RCC 7860 (cell line): ENCODE results near the gene JOSD1.
"Not testable (repeated sequence)": the region's sequence is repeated elsewhere in the genome, so short reads cannot be mapped to it uniquely, and the experiment has no call there.

Experiments
- DNase-seq: peaks from one replicate; pipeline ENCODE4 v3.0.0-alpha.2; 2015; ENCODE audit warnings: low spot score
- FAIRE-seq: peaks from 2 replicates; lab custom pipeline; 2012; peaks lifted over from hg19 to GRCh38; lab: Jason Lieb, UNC

JOSD1 gene

GRCh38 chr22:38696606-38697424 is 3.9 kb downstream of the JOSD1 start:
- peak; percentile 70 for DNase-seq

GRCh38 chr22:38694940-38695339 is 5.8 kb downstream of the JOSD1 start:
- no peak for FAIRE-seq
- no peak for DNase-seq

More at GRCh38 chr22:38696606-38697424, 3.9 kb downstream of the JOSD1 start:
- peak; percentile 80 for FAIRE-seq

- no peak for DNase-seq
These were observed 6.7 kb downstream of the JOSD1 start for GRCh38 chr22:38694049-38694448.

GRCh38 chr22:38689651-38690050 is 11.1 kb downstream of the JOSD1 start:
- no peak for FAIRE-seq
- DNase-seq, result no peak

More at GRCh38 chr22:38694049-38694448, 6.7 kb downstream of the JOSD1 start:
- no peak for FAIRE-seq

- no peak for DNase-seq
- no peak for FAIRE-seq
These were observed 15.0 kb downstream of the JOSD1 start for GRCh38 chr22:38685761-38686160.

GRCh38 chr22:38684895-38685294 is 15.8 kb downstream of the JOSD1 start:
- DNase-seq, result no peak
- no peak for FAIRE-seq

GRCh38 chr22:38681582-38682335 is 19.0 kb downstream of the JOSD1 start, which contains the start of gene TOMM22:
Gene TOMM22 (plus strand): TSS chr22:38681957. CDS start chr22:38681979, 22 bp downstream.
- DNase-seq, result peak; percentile 71
- FAIRE-seq, result no peak

- no peak for FAIRE-seq
- DNase-seq, result no peak
These were observed 24.9 kb downstream of the JOSD1 start for GRCh38 chr22:38675833-38676232.

GRCh38 chr22:38674888-38675287 is 25.9 kb downstream of the JOSD1 start:
- FAIRE-seq (no peak), DNase-seq (no peak)

GRCh38 chr22:38657045-38657909 is 43.5 kb downstream of the JOSD1 start:
- no peak for FAIRE-seq
- DNase-seq, result no peak

- peak; percentile 77 for DNase-seq
- FAIRE-seq, result no peak
These were observed 44.3 kb downstream of the JOSD1 start, which contains the start of the genes CBY1 and FAM227A for GRCh38 chr22:38656256-38657044. Gene CBY1 (plus strand): TSS chr22:38656638. CDS start chr22:38668055, 11,417 bp downstream. Gene FAM227A (minus strand): TSS chr22:38656392. CDS start chr22:38650168, 6,224 bp downstream.

- no peak for DNase-seq
- no peak for FAIRE-seq
These were observed 45.1 kb downstream of the JOSD1 start for GRCh38 chr22:38655519-38656255.

GRCh38 chr22:38653741-38654140 is 47.0 kb downstream of the JOSD1 start:
- DNase-seq (no peak), FAIRE-seq (no peak)

- DNase-seq (no peak), FAIRE-seq (no peak)
These were observed 47.9 kb downstream of the JOSD1 start for GRCh38 chr22:38652859-38653258.

- no peak for DNase-seq
- no peak for FAIRE-seq
These were observed 50.8 kb downstream of the JOSD1 start for GRCh38 chr22:38649841-38650522.

- DNase-seq, result no peak
- FAIRE-seq, result no peak
These were observed 55.3 kb downstream of the JOSD1 start for GRCh38 chr22:38645430-38645829.

GRCh38 chr22:38644245-38644644 is 56.5 kb downstream of the JOSD1 start:
- not testable (repeated sequence) for FAIRE-seq, DNase-seq

GRCh38 chr22:38641476-38642040 is 59.2 kb downstream of the JOSD1 start:
- DNase-seq (no peak), FAIRE-seq (no peak)
